ENCODE data around the gene FABP6. TPM values are rescaled to one million over a fixed set of nuclear protein-coding genes. Genes with fewer than 3 reads are reported as not detected.

FABP6 gene
- total RNA-seq, 1 experiment from 2014 or later: 5.2 TPM

DNA sequence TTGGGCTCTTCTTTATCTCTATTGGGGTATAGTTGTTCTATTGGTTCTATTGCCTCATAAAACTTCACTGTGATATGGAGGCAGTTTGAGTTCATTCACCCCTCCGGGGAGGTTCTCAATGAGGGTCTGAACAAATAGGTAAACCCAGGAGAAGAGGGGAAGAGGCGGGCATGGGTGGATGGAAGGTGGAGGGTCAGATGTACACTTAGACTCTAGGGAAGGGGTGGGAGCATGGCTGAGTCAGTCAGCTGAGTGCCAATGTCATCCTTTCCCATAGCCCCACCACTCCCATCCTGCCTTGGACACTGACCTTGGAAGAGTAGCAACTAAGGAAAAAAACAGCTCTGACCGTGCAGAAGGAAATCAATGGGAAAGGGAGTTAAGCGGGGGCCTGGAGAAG lies 9.9 kb upstream of the FABP6 start:
- Histone ChIP-seq H2BK15ac (ENCODE audit: low read depth, low read length) (no peak overlapping the region), H3K9me3 (ENCODE audit: control insufficient read depth, low read depth, low read length) (no peaks in the 10 kb centered on the region), H3K18ac (ENCODE audit: insufficient read length, low read depth, low read length) (no peak overlapping the region), H2BK20ac (ENCODE audit: low read depth, low read length, poor library complexity, severe bottlenecking) (no peak overlapping the region), H3K79me2 (ENCODE audit: insufficient read depth, low read length) (no peaks in the 10 kb centered on the region), H4K91ac (ENCODE audit: insufficient read length, low read depth, low read length) (no peak overlapping the region), H3K23ac (ENCODE audit: insufficient read length, low read depth, low read length) (no peak overlapping the region), H3K27ac (ENCODE audit: insufficient read length, low read depth, low read length) (no peak overlapping the region), H3K4me2 (ENCODE audit: insufficient read depth, insufficient read length, low read length) (no peak overlapping the region), H3K27me3 (ENCODE audit: insufficient read depth, low read length) (no peaks in the 10 kb centered on the region), H2AFZ (ENCODE audit: low read length) (no peak overlapping the region), H4K5ac (ENCODE audit: insufficient read length, low read depth, low read length) (no peak overlapping the region), H2AK5ac (ENCODE audit: insufficient read length, low read length) (no peak overlapping the region), H3K56ac (ENCODE audit: insufficient read length, low read depth, low read length) (no peak overlapping the region), H2BK5ac (ENCODE audit: insufficient read length, low read length) (no peak overlapping the region), H2BK12ac (ENCODE audit: insufficient read length, low read depth, low read length) (no peak overlapping the region), H3K4me1 (ENCODE audit: insufficient read depth, low read length) (no peaks in the 10 kb centered on the region), H2BK120ac (ENCODE audit: low read depth, low read length, poor library complexity, severe bottlenecking) (no peak overlapping the region), H3K79me1 (ENCODE audit: insufficient read depth, low read depth, low read length, poor library complexity, severe bottlenecking) (no peaks in the 10 kb centered on the region), H4K20me1 (ENCODE audit: control insufficient read depth, insufficient read depth, insufficient read length) (no peaks in the 10 kb centered on the region), H3K23me2 (ENCODE audit: insufficient read length, low read depth, low read length, poor library complexity, severe bottlenecking) (no peaks in the 10 kb centered on the region), H3K14ac (ENCODE audit: insufficient read depth, low read length) (no peak overlapping the region), H3K9ac (ENCODE audit: extremely low read depth, insufficient read length, low read length) (no peak overlapping the region), H3T11ph (ENCODE audit: low read length) (no peak overlapping the region), H4K8ac (replicated peaks; ENCODE audit: insufficient read length, low read depth, low read length) (no peak overlapping the region), H3K4ac (ENCODE audit: low read depth, low read length) (no peak overlapping the region)
- WGBS (ENCODE audit: extremely low coverage, insufficient read length, low lambda C conversion rate): no CpG with 5 or more reads among the region's 4 CpGs
- H3K36me3 Mint-ChIP-seq (ENCODE audit: insufficient read depth in 1 of 3, low read depth in 3 of 3): no peaks in the 10 kb centered on the region; a peak in 1 of 7 replicates
- peaks cover 5 to 6% of the 10 kb centered on the region in 2 experiments; a peak in 3 of 4 replicates for H3K4me1 Mint-ChIP-seq
- H3K27me3 Mint-ChIP-seq (ENCODE audit: low read depth): peaks cover 2% of the 10 kb centered on the region; the same call in 1 of the 2 replicates
- no peak overlapping the region for H3K4me3 Mint-ChIP-seq
- no peaks in the 10 kb centered on the region for H3K9me3 Mint-ChIP-seq
- no peak overlapping the region for H3K27ac Mint-ChIP-seq
- DNase-seq: no peak
- TF ChIP-seq, protein P1, sequence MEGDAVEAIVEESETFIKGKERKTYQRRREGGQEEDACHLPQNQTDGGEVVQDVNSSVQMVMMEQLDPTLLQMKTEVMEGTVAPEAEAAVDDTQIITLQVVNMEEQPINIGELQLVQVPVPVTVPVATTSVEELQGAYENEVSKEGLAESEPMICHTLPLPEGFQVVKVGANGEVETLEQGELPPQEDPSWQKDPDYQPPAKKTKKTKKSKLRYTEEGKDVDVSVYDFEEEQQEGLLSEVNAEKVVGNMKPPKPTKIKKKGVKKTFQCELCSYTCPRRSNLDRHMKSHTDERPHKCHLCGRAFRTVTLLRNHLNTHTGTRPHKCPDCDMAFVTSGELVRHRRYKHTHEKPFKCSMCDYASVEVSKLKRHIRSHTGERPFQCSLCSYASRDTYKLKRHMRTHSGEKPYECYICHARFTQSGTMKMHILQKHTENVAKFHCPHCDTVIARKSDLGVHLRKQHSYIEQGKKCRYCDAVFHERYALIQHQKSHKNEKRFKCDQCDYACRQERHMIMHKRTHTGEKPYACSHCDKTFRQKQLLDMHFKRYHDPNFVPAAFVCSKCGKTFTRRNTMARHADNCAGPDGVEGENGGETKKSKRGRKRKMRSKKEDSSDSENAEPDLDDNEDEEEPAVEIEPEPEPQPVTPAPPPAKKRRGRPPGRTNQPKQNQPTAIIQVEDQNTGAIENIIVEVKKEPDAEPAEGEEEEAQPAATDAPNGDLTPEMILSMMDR (conservative IDR thresholded peaks at IDR 0.05): no peak

Data from H9 (cell line).